H1 (cell line): Measurements from ENCODE around the gene IGSF11. TPM values are rescaled to one million over a fixed set of nuclear protein-coding genes. Genes with fewer than 3 reads are reported as not detected.

Experiments
- CTCF ChIA-PET: fragments of 300-600 bp; sonication (Branson Sonifier 250); formaldehyde crosslinking; loops from one replicate; lab custom pipeline; 2021; ENCODE audit not compliant: partially characterized antibody; lab: Charles Lee
- POLR2A ChIA-PET: fragments of 300-600 bp; sonication (Branson Sonifier 250); formaldehyde crosslinking; loops from one replicate; lab custom pipeline; 2021; ENCODE audit warnings: inconsistent platforms; ENCODE audit not compliant: partially characterized antibody; lab: Charles Lee
- DNase-seq, 2 experiments: peaks; one replicate each; pipeline versions ENCODE4 v3.0.0 to v3.0.0-alpha.2; 2010 to 2022; ENCODE audit warnings: low spot score in 2 of 2, low read depth in 1 of 2, mixed read lengths in 1 of 2
- FAIRE-seq: peaks from 2 replicates; lab custom pipeline; 2011; peaks lifted over from hg19 to GRCh38; lab: Jason Lieb, UNC
- H2AFZ ChIP-seq: 2 replicates; pipeline ENCODE4 v1.8.1; 2012; ENCODE audit warnings: low read length, inconsistent platforms
- H2AK5ac ChIP-seq: 2 replicates; pipeline ENCODE4 v1.6.1; 2013; ENCODE audit warnings: low read depth, low read length
- H2BK120ac ChIP-seq: replicated peaks from 2 replicates; pipeline ENCODE3; 2013; ENCODE audit warnings: low read depth, low read length, inconsistent platforms
- H2BK12ac ChIP-seq: 2 replicates; pipeline ENCODE4 v1.6.1; 2013; ENCODE audit warnings: low read depth, low read length
- H2BK15ac ChIP-seq: 2 replicates; pipeline ENCODE4 v1.6.1; 2013; ENCODE audit warnings: low read length
- H2BK20ac ChIP-seq: 2 replicates; pipeline ENCODE4 v1.6.1; 2013; ENCODE audit warnings: low read length
- H2BK5ac ChIP-seq: 2 replicates; pipeline ENCODE4 v1.6.1; 2013; ENCODE audit warnings: low read depth, low read length
- H3K14ac ChIP-seq: 2 replicates; pipeline ENCODE4 v1.6.1; 2013; ENCODE audit warnings: inconsistent platforms; ENCODE audit not compliant: insufficient read length
- H3K18ac ChIP-seq: 2 replicates; pipeline ENCODE4 v1.6.1; 2013; ENCODE audit warnings: low read length; ENCODE audit errors: extremely low read depth
- H3K23ac ChIP-seq: 2 replicates; pipeline ENCODE4 v1.6.1; 2013; ENCODE audit warnings: inconsistent platforms; ENCODE audit not compliant: insufficient read length
- H3K23me2 ChIP-seq: 2 replicates; pipeline ENCODE4 v1.6.1; 2013; ENCODE audit warnings: low read depth, low read length
- H3K27ac ChIP-seq: 2 replicates; pipeline ENCODE4 v1.6.1; 2011; ENCODE audit warnings: low read depth, low read length, inconsistent platforms
- H3K27me3 ChIP-seq, 4 experiments: replicated peaks in 1 of 4; 1 replicate in 1 of 4; 2 replicates in 3 of 4; pipeline versions ENCODE4 v1.6.1 to v1.8.1; 2011 to 2013; ENCODE audit warnings: low read length in 3 of 4, mild to moderate bottlenecking in 3 of 4, inconsistent platforms in 2 of 4, mixed read lengths in 2 of 4, moderate library complexity in 1 of 4; ENCODE audit not compliant: control insufficient read depth in 3 of 4, insufficient read depth in 3 of 4; ENCODE audit errors: extremely low read depth in 1 of 4
- H3K36me3 ChIP-seq, 4 experiments: 2 replicates each; pipeline versions ENCODE4 v1.6.1 to v1.8.1; 2011 to 2013; ENCODE audit warnings: mild to moderate bottlenecking in 4 of 4, low read length in 3 of 4, moderate library complexity in 2 of 4, control low read depth in 1 of 4, inconsistent platforms in 1 of 4; ENCODE audit not compliant: insufficient read depth in 4 of 4, control insufficient read depth in 2 of 4
- H3K4ac ChIP-seq: replicated peaks from 2 replicates; pipeline ENCODE3; 2013; ENCODE audit warnings: low read length, low read depth, mixed read lengths, inconsistent platforms; ENCODE audit not compliant: insufficient read length
- H3K4me1 ChIP-seq, 4 experiments: replicated peaks in 1 of 4; 1 replicate in 1 of 4; 2 replicates in 3 of 4; pipeline versions ENCODE4 v1.6.1 to v1.8.1; 2011 to 2013; ENCODE audit warnings: low read length in 3 of 4, inconsistent platforms in 2 of 4, mixed read lengths in 1 of 4; ENCODE audit not compliant: insufficient read depth in 4 of 4, control insufficient read depth in 3 of 4
- H3K4me2 ChIP-seq, 2 experiments: 2 replicates each; pipeline versions ENCODE4 v1.6.1 to v1.8.1; 2011 to 2013; ENCODE audit warnings: low read depth in 2 of 2, low read length in 2 of 2, control low read depth in 1 of 2, inconsistent platforms in 1 of 2, mild to moderate bottlenecking in 1 of 2; ENCODE audit not compliant: insufficient read depth in 1 of 2
- H3K4me3 ChIP-seq, 4 experiments: fragments of 200-600, 300-600 bp in 1 of 4; sonication (generic), shearing (Covaris generic), sonication (Bioruptor Twin) in 1 of 4; 2 replicates each; pipeline versions ENCODE4 v1.5.1 to v1.8.1; 2011 to 2016; ENCODE audit warnings: low read length in 4 of 4, low read depth in 3 of 4, control low read depth in 2 of 4, inconsistent platforms in 2 of 4, mild to moderate bottlenecking in 2 of 4, mixed read lengths in 1 of 4, moderate library complexity in 1 of 4; ENCODE audit not compliant: insufficient read depth in 2 of 4; ENCODE audit errors: extremely low read depth in 1 of 4
- H3K56ac ChIP-seq: replicated peaks from 2 replicates; pipeline ENCODE3; 2013; ENCODE audit warnings: low read depth, mild to moderate bottlenecking, mixed read lengths, low read length, inconsistent platforms; ENCODE audit not compliant: insufficient read length
- H3K79me1 ChIP-seq: 2 replicates; pipeline ENCODE4 v1.6.1; 2013; ENCODE audit warnings: low read depth, low read length, control low read depth
- H3K79me2 ChIP-seq, 2 experiments: 2 replicates each; pipeline versions ENCODE4 v1.6.1 to v1.8.1; 2012 to 2013; ENCODE audit warnings: low read length in 2 of 2, mild to moderate bottlenecking in 2 of 2, inconsistent platforms in 1 of 2; ENCODE audit not compliant: insufficient read depth in 2 of 2, control insufficient read depth in 1 of 2
- H3K9ac ChIP-seq, 4 experiments: replicated peaks in 1 of 4; 1 replicate in 1 of 4; 2 replicates in 3 of 4; pipeline versions ENCODE4 v1.6.1 to v1.8.1; 2011 to 2013; ENCODE audit warnings: low read depth in 3 of 4, low read length in 3 of 4, control low read depth in 2 of 4, mild to moderate bottlenecking in 2 of 4, moderate library complexity in 2 of 4, inconsistent platforms in 1 of 4; ENCODE audit errors: extremely low read depth in 1 of 4
- H3K9me3 ChIP-seq, 2 experiments: 2 replicates each; pipeline versions ENCODE4 v1.6.1 to v1.8.1; 2012 to 2013; ENCODE audit warnings: mild to moderate bottlenecking in 2 of 2, moderate library complexity in 2 of 2, control low read depth in 1 of 2, inconsistent platforms in 1 of 2, low read depth in 1 of 2, low read length in 1 of 2, mixed read lengths in 1 of 2; ENCODE audit not compliant: insufficient read depth in 2 of 2
- H4K20me1 ChIP-seq, 2 experiments: replicated peaks in 1 of 2; 2 replicates each; pipeline versions ENCODE3 to v1.8.1; 2011 to 2013; ENCODE audit warnings: inconsistent platforms in 2 of 2, low read length in 2 of 2, mild to moderate bottlenecking in 1 of 2; ENCODE audit not compliant: insufficient read depth in 2 of 2, control insufficient read depth in 1 of 2
- H4K5ac ChIP-seq: 2 replicates; pipeline ENCODE4 v1.6.1; 2013; ENCODE audit warnings: low read length, low read depth, mixed read lengths, inconsistent platforms; ENCODE audit not compliant: insufficient read length
- H4K8ac ChIP-seq: 2 replicates; pipeline ENCODE4 v1.8.0; 2013; ENCODE audit warnings: mild to moderate bottlenecking, moderate library complexity, low read length, inconsistent platforms; ENCODE audit not compliant: insufficient read depth; ENCODE audit errors: extremely low read depth
- H4K91ac ChIP-seq: replicated peaks from 2 replicates; pipeline ENCODE3; 2013; ENCODE audit warnings: low read length, mixed read lengths, inconsistent platforms; ENCODE audit not compliant: insufficient read length
- BACH1 ChIP-seq: IDR thresholded peaks from 2 replicates; pipeline ENCODE4 v1.6.1; 2012; ENCODE audit warnings: low read length, improper control_type of control experiment
- KDM5A ChIP-seq: fragments of 200-600 bp; IDR thresholded peaks from 2 replicates; pipeline ENCODE4 v1.7.1; 2012; ENCODE audit warnings: mild to moderate bottlenecking, low read length, inconsistent platforms, mixed read lengths
- POLR2A ChIP-seq, 2 experiments: IDR thresholded peaks; 1 replicate in 1 of 2; 2 replicates in 1 of 2; pipeline ENCODE4 v1.6.1; 2011; ENCODE audit warnings: low read depth in 2 of 2, low read length in 2 of 2, mild to moderate bottlenecking in 2 of 2; ENCODE audit errors: control extremely low read depth in 1 of 2
- USF2 ChIP-seq: IDR thresholded peaks from 2 replicates; pipeline ENCODE4 v1.6.1; 2011; ENCODE audit warnings: low read length, improper control_type of control experiment
- YY1 ChIP-seq: IDR thresholded peaks from 2 replicates; pipeline ENCODE4 v1.6.1; 2011; ENCODE audit warnings: low read depth, mild to moderate bottlenecking, low read length
- WGBS, 2 experiments: shearing (Covaris generic) in 1 of 2; methylation state at CpG; one replicate each; pipeline versions ENCODE4 v1.1.6 to v1.1.7; 2013 to 2015; ENCODE audit warnings: low lambda C conversion rate in 2 of 2, mixed read lengths in 2 of 2, inconsistent platforms in 1 of 2, low coverage in 1 of 2, missing lambda C conversion rate in 1 of 2; ENCODE audit not compliant: insufficient replicate concordance in 2 of 2, insufficient coverage in 1 of 2, insufficient read length in 1 of 2; ENCODE audit errors: extremely low coverage in 1 of 2, missing lambda C conversion rate in 1 of 2; 5-methylcytosine and 5-hydroxymethylcytosine counted together
- polyA plus RNA-seq, 7 experiments: library from polyadenylated mRNA; depleted of rRNA in 3 of 7; stranded (reverse) in 5 of 7; unstranded in 2 of 7; fragments of >200 nt in 5 of 7; fragments of 200-250 nt in 2 of 7; gene quantifications; 1 replicate in 5 of 7; 2 replicates in 1 of 7; 4 replicates in 1 of 7; pipeline versions ENCODE4 v1.2.1 to v1.2.3, GENCODE V29; 2011 to 2013; ENCODE audit warnings: missing spikeins in 2 of 7, mixed read lengths in 2 of 7
- total RNA-seq: library from RNA; stranded (reverse); fragmentation: NEBNext Ultra II Directional; extraction: Animal tissue kit (Norgen Biotek cat#: 25700); gene quantifications from 2 replicates; pipeline ENCODE4 v1.2.1, GENCODE V29; 2021

Gene IGSF11
- total and polyA plus RNA-seq, 2 of the 8 experiments (the other 6 are each of a cell fraction or from before 2014, with no cell fraction given), result 1.1 to 4.1 TPM

- Histone ChIP-seq H2BK15ac (no peak overlapping the region), H3K23ac (no peak overlapping the region), H3K4ac (no peak overlapping the region), H3K36me3 (no peaks in the 10 kb centered on the region), H3K4me1 (peaks cover 0 to 4% (median 0%) of the 10 kb centered on the region in 4 experiments; a peak in 1 of 7 replicates), H3K79me1 (no peaks in the 10 kb centered on the region), H2BK12ac (no peak overlapping the region), H2AK5ac (no peak overlapping the region), H3K9me3 (peaks cover 4 to 8% of the 10 kb centered on the region in 2 experiments; a peak in 2 of 4 replicates), H3K4me2 (no peak overlapping the region), H3K56ac (no peak overlapping the region), H3K18ac (no peak overlapping the region), H4K8ac (no peak overlapping the region), H3K9ac (no peak overlapping the region), H3K23me2 (no peaks in the 10 kb centered on the region), H3K27ac (no peak overlapping the region), H2BK120ac (no peak overlapping the region), H3K27me3 (no peaks in the 10 kb centered on the region), H4K91ac (no peak overlapping the region), H4K20me1 (no peaks in the 10 kb centered on the region), H3K14ac (no peak overlapping the region), H3K4me3 (no peak overlapping the region), H2AFZ (no peak overlapping the region), H3K79me2 (no peaks in the 10 kb centered on the region), H4K5ac (no peak overlapping the region), H2BK20ac (no peak overlapping the region), H2BK5ac (no peak overlapping the region)
- FAIRE-seq (no peak), DNase-seq (no peak)
- TF ChIP-seq USF2, result no peak
- TF ChIP-seq POLR2A (IDR thresholded peaks at IDR 0.05; ENCODE audit: control extremely low read depth in 1 of 2, low read depth in 2 of 2, low read length in 2 of 2), result no peak
- no peak for TF ChIP-seq BACH1
- TF ChIP-seq KDM5A, result no peak
- TF ChIP-seq YY1, result no peak
- ChIA-PET POLR2A (no interaction called here), CTCF (interaction anchor here (0.6 kb wide), 1 partner anchor 17 kb away, joined by 3 read pairs; no protein-coding TSS in a partner anchor)
- WGBS, 2 experiments, result 100% methylated on average over 1 of the region's 1 CpG; no CpG with 5 or more reads in 1 of the 2 experiments
Observed at GRCh38 chr3:118955914-118956556, 78.6 kb downstream of the IGSF11 start.
